Activated gamma-delta T cell treated with anti-CD3 and anti-CD28 coated beads, Interleukin-2, amount 50 U/mL, for 16 hours (primary cell): Measurements from ENCODE around the gene PIBF1.
A peak's percentile ranks its signal among the peaks of the same experiment; 100 is the strongest.
"Not testable (repeated sequence)": the region's sequence is repeated elsewhere in the genome, so short reads cannot be mapped to it uniquely, and the experiment has no call there.

Experiments
- DNase-seq: peaks from one replicate; pipeline ENCODE4 v3.0.0-alpha.2; 2020; ENCODE audit warnings: low read depth

The PIBF1 gene

GRCh38 chr13:72781451-72782439 lies at the start of gene PIBF1, which contains the start of gene DIS3:
TSS of gene PIBF1 (plus strand) at chr13:72782133. CDS start at chr13:72783470, 1,337 bp downstream.
TSS of gene DIS3 (minus strand) at chr13:72781900. CDS start at chr13:72781832, 68 bp downstream.
- peak; percentile 96 for DNase-seq

- no peak for DNase-seq
Observed at GRCh38 chr13:72737033-72737432, 44.9 kb upstream of the PIBF1 start.

- DNase-seq, result no peak
Observed at GRCh38 chr13:72740015-72740414, 41.9 kb upstream of the PIBF1 start.

- DNase-seq, result no peak
Observed at GRCh38 chr13:72745260-72745659, 36.7 kb upstream of the PIBF1 start.

- no peak for DNase-seq
Observed at GRCh38 chr13:72751220-72751619, 30.7 kb upstream of the PIBF1 start.

GRCh38 chr13:72754111-72754510 lies 27.8 kb upstream of the PIBF1 start:
- DNase-seq, result no peak

GRCh38 chr13:72757792-72758535 lies 24.0 kb upstream of the PIBF1 start:
- no peak for DNase-seq

- DNase-seq, result no peak
Observed at GRCh38 chr13:72760189-72760588, 21.7 kb upstream of the PIBF1 start.

- no peak for DNase-seq
Observed at GRCh38 chr13:72763411-72763810, 18.5 kb upstream of the PIBF1 start.

- DNase-seq, result no peak
Observed at GRCh38 chr13:72774019-72774418, 7.9 kb upstream of the PIBF1 start.

- DNase-seq, result no peak
Observed at GRCh38 chr13:72782717-72783116, 784 bp downstream of the PIBF1 start.

- DNase-seq, result not testable (repeated sequence)
Observed at GRCh38 chr13:72784679-72785078, 2.7 kb downstream of the PIBF1 start.

- DNase-seq, result no peak
Observed at GRCh38 chr13:72788831-72789230, 6.9 kb downstream of the PIBF1 start.

GRCh38 chr13:72792640-72793039 lies 10.7 kb downstream of the PIBF1 start:
- DNase-seq, result no peak

- DNase-seq, result no peak
Observed at GRCh38 chr13:72798817-72799216, 16.9 kb downstream of the PIBF1 start.

GRCh38 chr13:72804301-72804700 lies 22.4 kb downstream of the PIBF1 start:
- no peak for DNase-seq

GRCh38 chr13:72805676-72806346 lies 23.9 kb downstream of the PIBF1 start:
- no peak for DNase-seq

- DNase-seq, result not testable (repeated sequence)
Observed at GRCh38 chr13:72806514-72806913, 24.6 kb downstream of the PIBF1 start.

GRCh38 chr13:72808917-72809500 lies 27.1 kb downstream of the PIBF1 start:
- DNase-seq, result no peak

- DNase-seq, result no peak
Observed at GRCh38 chr13:72820156-72820897, 38.4 kb downstream of the PIBF1 start.

- no peak for DNase-seq
Observed at GRCh38 chr13:72820898-72821279, 39.0 kb downstream of the PIBF1 start.
